Heart right ventricle (tissue), 16 donors: ENCODE data around the gene EGFL6. TPM values are rescaled to one million over a fixed set of nuclear protein-coding genes. Genes with fewer than 3 reads are reported as not detected.
"Not testable (repeated sequence)": the region's sequence is repeated elsewhere in the genome, so short reads cannot be mapped to it uniquely, and the experiment has no call there.

Experiments used
- ATAC-seq, 8 donors: fragments of 200-7000 bp; cut with Tn5 transposase; one replicate each; pipeline ENCODE4 v1.9.1; 2020; ENCODE audit warnings: mild to moderate bottlenecking in 8 of 8, moderate library complexity in 8 of 8, moderate number of reproducible peaks in 1 of 8
- DNase-seq, 2 donors: peaks; one replicate each; pipeline ENCODE4 v3.0.0-alpha.2; 2020
- H3K27ac ChIP-seq, 10 donors: fragments of 200-600 bp; sonication (generic) in 2 of 10; one replicate each; pipeline versions ENCODE4 v1.5.0 to v1.8.0; 2020 to 2022; ENCODE audit warnings: mild to moderate bottlenecking in 3 of 10
- H3K27me3 ChIP-seq, 7 donors: fragments of 200-600 bp; one replicate each; pipeline ENCODE4 v1.8.0; 2021 to 2022; ENCODE audit warnings: mild to moderate bottlenecking in 2 of 7
- H3K36me3 ChIP-seq, 9 donors: fragments of 200-600 bp; sonication (generic) in 1 of 9; one replicate each; pipeline versions ENCODE4 v1.5.0 to v1.8.0; 2020 to 2022; ENCODE audit warnings: mild to moderate bottlenecking in 2 of 9
- H3K4me1 ChIP-seq, 9 donors: fragments of 200-600 bp; sonication (generic) in 1 of 9; one replicate each; pipeline versions ENCODE4 v1.5.0 to v1.8.0; 2020 to 2022; ENCODE audit warnings: mild to moderate bottlenecking in 4 of 9
- H3K4me3 ChIP-seq, 10 donors: fragments of 200-600 bp; sonication (generic) in 2 of 10; one replicate each; pipeline versions ENCODE4 v1.5.0 to v1.8.0; 2020 to 2022; ENCODE audit warnings: mild to moderate bottlenecking in 7 of 10, moderate library complexity in 2 of 10
- H3K9me3 ChIP-seq, 11 donors: fragments of 200-600 bp in 10 of 11; sonication (generic) in 2 of 11; one replicate each; pipeline versions ENCODE4 v1.5.0 to v1.8.0; 2013 to 2022; ENCODE audit warnings: mild to moderate bottlenecking in 2 of 11, control low read depth in 1 of 11, moderate library complexity in 1 of 11
- CTCF ChIP-seq, 9 donors: fragments of 200-600 bp; sonication (generic) in 2 of 9; IDR thresholded peaks; one replicate each; pipeline versions ENCODE4 v1.5.0 to v1.8.0; 2021 to 2022; ENCODE audit warnings: antibody characterized with exemption in 9 of 9, mild to moderate bottlenecking in 5 of 9, moderate library complexity in 1 of 9
- WGBS, 2 donors: extraction: QIAGEN DNeasy Blood & Tissue Kit; methylation state at CpG; one replicate each; pipeline ENCODE4 v1.1.7; 2013; ENCODE audit warnings: inconsistent platforms in 1 of 2; 5-methylcytosine and 5-hydroxymethylcytosine counted together
- intact Hi-C, 10 donors: fragments of 100-400 bp; cut with DNase I; formaldehyde crosslinking; loops; one replicate each; pipeline versions ENCODE4 v1.11.1 to v1.14.2; 2022
- polyA plus RNA-seq, 2 donors: library from polyadenylated mRNA; stranded (reverse); fragments of 200-250 nt; gene quantifications; one replicate each; pipeline ENCODE4 v1.2.3, GENCODE V29; 2013
- total RNA-seq, 10 donors: library from RNA; stranded (reverse); fragmentation: NEBNext Ultra II Directional in 3 of 10; extraction: Animal tissue kit (Norgen Biotek cat#: 25700) in 3 of 10; gene quantifications; one replicate each; pipeline versions ENCODE4 v1.2.1 to v1.2.4, GENCODE V29; 2021 to 2023
- donor health status: Arrhythmogenic right ventricular cardiomyopathy.
- donor health status: ischemic (EF 13 %, LVEDD 7.1; RV severe dilation, severe dysfunction).
- donor health status: healthy with polysubstance abuse.
- donor health status: DM: no; HTN: yes; CAD: no.
- donor health status: DM: no; HTN: no; CAD: no.
- donor health status: ischemic (EF 25% LVEDD 6.9; RV normal size, moderate dysfunction).
- donor health status: ischemic (EF 25% LVEDD 5.7; RV mildly dilated, moderate dysfunction).
- donor health status: healthy.
- donor health status: DM: yes; HTN: yes; CAD: no.
- donor health status: Ischemic cardiomyopathy.
- donor health status: ischemic (EF 35%, LVEDD 5.7; RV mildly dilated, moderate dysfunction).
- donor health status: nonischemic (EF 11% LVEDD 7.7; RV severe dilation, severe dysfunction).
- donor health status: DM: yes; HTN: yes; CAD: no.
- donor health status: PGD.
- donor health status: ischemic (EF 29% LVEDD 5.4; RV normal size, mild dysfunction).
- donor health status: nonischemic (EF 23%, LVEDD 6.1; RV moderate dilation, normal function).

The EGFL6 gene
- total and polyA plus RNA-seq, 12 donors, result 0.11 TPM; not detected in 11

- intact Hi-C loops, result no loop called here
- no peak for TF ChIP-seq CTCF (IDR thresholded peaks at IDR 0.05)
- no peak overlapping the region for H3K27ac ChIP-seq
- no peak for ATAC-seq
- DNase-seq, result no peak
- H3K4me3 ChIP-seq, result no peak overlapping the region
- H3K36me3 ChIP-seq, result no peaks in the 10 kb centered on the region
- H3K9me3 ChIP-seq, result peaks cover 0 to 24% (median 0%) of the 10 kb centered on the region in 11 donors
- H3K4me1 ChIP-seq, result no peaks in the 10 kb centered on the region
- peaks cover 0 to 41% (median 0%) of the 10 kb centered on the region in 7 donors for H3K27me3 ChIP-seq
- 70 to 77% methylated on average over 1 of the region's 1 CpG for WGBS, 2 donors
Observed at GRCh38 chrX:13638021-13638420, 68.6 kb downstream of the EGFL6 start.

DNA sequence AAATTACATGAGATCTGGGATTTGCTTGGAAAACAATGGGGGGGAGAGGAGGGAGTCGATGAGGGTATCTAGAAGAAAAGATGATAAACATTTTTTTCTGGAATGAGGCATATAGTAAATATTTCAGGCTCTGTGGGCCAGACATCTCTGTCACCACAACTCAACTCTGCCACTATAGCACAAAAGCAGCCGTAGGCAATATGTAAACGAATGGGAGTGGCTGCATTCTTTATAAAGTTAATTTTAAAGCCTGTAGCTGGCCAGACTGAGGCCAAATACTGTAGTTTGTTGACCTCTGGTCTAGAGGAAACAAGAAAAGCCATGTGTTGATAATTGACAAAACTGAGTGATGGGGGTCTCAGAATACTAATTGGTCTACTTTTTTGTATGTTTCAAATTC is 69.4 kb downstream of the EGFL6 start:
- Histone ChIP-seq H3K36me3 (no peaks in the 10 kb centered on the region), H3K27me3 (peaks cover 0 to 43% (median 0%) of the 10 kb centered on the region in 7 donors), H3K9me3 (peaks cover 0 to 24% (median 0%) of the 10 kb centered on the region in 11 donors), H3K27ac (no peak overlapping the region), H3K4me3 (no peak overlapping the region), H3K4me1 (no peaks in the 10 kb centered on the region)
- WGBS, 2 donors, result 54 to 80% methylated on average over 3 of the region's 3 CpGs
- no peak for DNase-seq
- no peak for ATAC-seq
- intact Hi-C loops, result no loop called here
- TF ChIP-seq CTCF (IDR thresholded peaks at IDR 0.05), result no peak

- DNase-seq, H3K4me3 ChIP-seq, H3K4me1 ChIP-seq, H3K27ac ChIP-seq, ATAC-seq, H3K36me3 ChIP-seq: not testable (repeated sequence)
- intact Hi-C loops, result loop anchor here in 1 of 10 donors (10.0 kb wide), 1 partner anchor 127 kb away; no protein-coding TSS in a partner anchor
- H3K27me3 ChIP-seq, result peaks cover 0 to 46% (median 0%) of the 10 kb centered on the region in 7 donors
- 85 to 92% methylated on average over 2 of the region's 4 CpGs for WGBS, 2 donors
- H3K9me3 ChIP-seq, result peaks cover 0 to 15% (median 0%) of the 10 kb centered on the region in 11 donors
Observed at GRCh38 chrX:13641684-13642083, 72.3 kb downstream of the EGFL6 start.

- intact Hi-C loops, result loop anchor here (1.0 to 10.0 kb wide), 5 partner anchors 131 to 698 kb away; no protein-coding TSS in a partner anchor
- 62 to 68% methylated on average over 9 of the region's 9 CpGs for WGBS, 2 donors
- no peak for TF ChIP-seq CTCF (IDR thresholded peaks at IDR 0.05)
- no peak for ATAC-seq
- Histone ChIP-seq H3K36me3 (no peaks in the 10 kb centered on the region), H3K4me3 (no peak overlapping the region), H3K4me1 (peaks cover 0 to 21% (median 0%) of the 10 kb centered on the region in 9 donors), H3K27me3 (peaks cover 0 to 68% (median 0%) of the 10 kb centered on the region in 7 donors), H3K9me3 (no peaks in the 10 kb centered on the region), H3K27ac (no peak overlapping the region)
- no peak for DNase-seq
Observed at GRCh38 chrX:13645464-13646153, 76.2 kb downstream of the EGFL6 start.

GRCh38 chrX:13646154-13646549 is 76.8 kb downstream of the EGFL6 start:
- 44 to 46% methylated on average over 3 of the region's 3 CpGs for WGBS, 2 donors
- peaks cover 0 to 68% (median 0%) of the 10 kb centered on the region in 7 donors for H3K27me3 ChIP-seq
- H3K4me3 ChIP-seq, result no peak overlapping the region
- peak; percentile 41 to 55 for DNase-seq
- no peaks in the 10 kb centered on the region for H3K9me3 ChIP-seq
- intact Hi-C loops, result loop anchor here in 9 of 10 donors (1.0 to 10.0 kb wide), 5 partner anchors 131 to 699 kb away; no protein-coding TSS in a partner anchor
- ATAC-seq, result peak in 7 of 8 donors; percentile 61 to 81 (median 76)
- H3K27ac ChIP-seq, result no peak overlapping the region
- peak; percentile 23 to 74 (median 62) for TF ChIP-seq CTCF (IDR thresholded peaks at IDR 0.05)
- no peaks in the 10 kb centered on the region for H3K36me3 ChIP-seq
- H3K4me1 ChIP-seq, result peaks cover 0 to 21% (median 0%) of the 10 kb centered on the region in 9 donors
